ENCODE measurements around the gene BBLN.
"Not testable (repeated sequence)": the region's sequence is repeated elsewhere in the genome, so short reads cannot be mapped to it uniquely, and the experiment has no call there.

The BBLN gene, protein sequence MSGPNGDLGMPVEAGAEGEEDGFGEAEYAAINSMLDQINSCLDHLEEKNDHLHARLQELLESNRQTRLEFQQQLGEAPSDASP

GRCh38 chr9:128159784-128160602, at the start of gene BBLN:
TSS of gene BBLN (plus strand) at chr9:128160265. CDS start at chr9:128160408, 143 bp downstream.
- peak; percentile 87 for DNase-seq

DNA sequence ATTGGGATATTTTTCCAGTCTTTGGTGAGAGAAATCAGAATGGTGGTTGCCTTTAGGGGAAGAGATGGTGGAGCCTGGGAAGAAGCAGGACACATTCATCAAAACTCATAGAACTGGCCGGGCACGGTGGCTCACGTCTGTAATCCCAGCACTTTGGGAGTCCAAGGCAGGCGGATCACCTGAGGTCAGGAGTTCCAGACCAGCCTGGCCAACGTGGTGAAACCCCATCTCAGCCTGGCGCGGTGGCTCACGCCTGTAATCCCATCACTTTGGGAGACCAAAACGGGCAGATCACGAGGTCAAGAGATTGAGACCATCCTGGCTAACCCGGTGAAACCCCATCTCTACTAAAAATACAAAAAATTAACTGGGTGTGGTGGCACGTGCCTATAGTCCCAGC, 48.3 kb upstream of the BBLN start:
- not testable (repeated sequence) for DNase-seq

- DNase-seq, result no peak
Observed at GRCh38 chr9:128113526-128114325, 46.3 kb upstream of the BBLN start.

GRCh38 chr9:128114326-128115186, 45.5 kb upstream of the BBLN start:
- no peak for DNase-seq

GRCh38 chr9:128115187-128116103, 44.6 kb upstream of the BBLN start:
- DNase-seq, result no peak

DNA sequence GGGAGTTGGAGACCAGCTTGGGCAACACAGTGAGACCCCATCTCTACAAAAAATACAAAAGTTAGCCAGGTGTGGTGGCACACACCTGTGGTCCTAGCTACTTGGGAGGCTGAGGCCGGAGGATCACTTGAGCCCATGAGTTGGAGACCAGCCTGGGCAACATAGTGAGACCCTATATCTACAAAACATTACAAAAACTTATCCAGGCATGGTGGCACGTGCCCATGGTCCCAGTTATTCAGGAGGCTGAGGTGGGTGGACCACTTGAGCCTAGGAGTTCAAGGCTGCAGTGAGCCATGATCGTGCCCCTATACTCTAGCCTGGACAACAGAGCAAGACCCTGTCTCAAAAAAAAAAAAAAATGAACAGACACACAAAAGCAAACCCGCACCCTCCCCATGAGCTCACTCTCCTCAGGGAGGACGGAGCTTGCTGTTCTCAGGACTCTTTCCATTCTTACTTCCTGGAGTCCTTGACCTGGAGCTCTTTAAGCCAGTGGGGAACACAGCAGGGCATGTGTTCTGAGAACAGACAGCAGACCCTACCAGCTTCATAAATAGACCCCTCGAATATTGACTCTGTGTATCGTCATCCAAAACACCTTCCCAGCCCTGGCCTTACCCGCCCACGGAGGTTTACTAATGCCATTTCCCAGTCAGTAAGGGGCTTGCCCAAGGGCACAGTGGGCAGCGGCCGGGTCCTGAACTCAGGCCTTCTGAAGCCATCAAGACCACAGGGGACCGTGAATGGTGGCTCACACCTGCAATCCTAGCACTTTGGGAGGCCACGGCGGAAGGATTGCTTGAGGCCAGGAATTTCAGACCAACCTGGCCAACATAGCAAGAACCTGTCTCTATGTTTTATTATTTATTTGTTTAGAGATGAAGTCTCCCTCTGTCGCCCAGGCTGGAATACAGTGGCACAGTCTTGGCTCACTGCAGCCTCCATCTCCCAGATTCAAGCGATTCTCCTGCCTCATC, 43.7 kb upstream of the BBLN start:
- DNase-seq, result no peak

DNA sequence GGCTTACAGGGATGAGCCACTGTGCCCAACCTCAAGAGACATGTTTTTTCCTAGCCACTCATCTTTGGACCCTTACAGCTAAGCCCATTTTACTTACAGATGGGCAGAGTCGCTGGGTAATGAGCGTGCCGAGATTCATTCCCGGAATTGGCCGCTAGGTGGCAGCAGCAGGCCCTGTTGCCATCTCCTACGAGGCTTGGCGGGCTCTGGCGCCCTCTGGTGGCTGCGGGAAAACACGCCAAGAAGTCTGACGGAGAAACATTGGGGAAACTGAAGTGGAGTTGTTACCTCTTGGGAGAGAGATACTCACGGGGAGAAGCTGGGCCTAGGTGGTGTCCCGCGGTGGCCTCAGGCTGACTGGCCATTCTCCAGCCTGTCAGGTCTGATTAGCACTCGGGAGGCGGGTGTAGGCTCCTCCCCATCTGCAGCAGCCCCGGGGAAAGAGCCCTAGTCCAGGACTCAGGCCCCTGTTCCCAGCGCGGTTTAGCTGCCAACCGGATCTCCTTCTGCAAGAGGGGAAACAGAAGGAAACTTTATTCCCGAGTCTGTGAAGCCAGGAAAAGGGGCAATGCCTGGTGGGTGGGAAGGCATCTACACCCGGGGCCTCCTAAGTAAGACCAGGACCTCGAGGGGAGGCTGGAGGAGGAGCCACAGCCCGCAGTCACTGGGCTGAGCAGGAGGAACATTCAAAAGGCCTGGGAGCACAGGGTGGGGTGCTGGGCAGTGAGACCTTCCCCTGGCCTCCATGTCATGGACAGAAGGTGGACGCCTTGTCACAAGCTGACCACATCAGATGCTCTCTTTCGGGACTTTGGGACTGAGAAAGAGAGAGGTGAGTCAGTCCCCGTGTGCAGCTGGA, 42.2 kb upstream of the BBLN start:
- peak; percentile 64 for DNase-seq

DNA sequence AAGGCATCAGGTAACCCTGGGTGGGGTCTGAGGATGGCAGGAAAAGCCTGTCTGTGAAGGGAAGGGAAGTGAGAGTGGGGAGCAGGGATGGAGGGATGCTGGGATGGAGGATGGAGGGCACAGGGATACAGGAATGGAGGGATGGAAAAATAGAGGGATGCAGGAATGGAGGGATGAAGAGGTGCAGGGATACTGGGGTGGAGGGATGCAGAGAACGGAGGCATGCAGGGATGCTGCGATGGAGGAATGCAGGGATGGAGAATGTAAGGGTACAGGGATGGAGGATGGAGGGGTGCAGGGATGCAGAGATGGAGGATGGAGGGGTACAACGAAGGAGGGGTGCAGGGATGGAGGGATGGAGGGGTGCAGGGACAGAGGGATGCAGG, 41.6 kb upstream of the BBLN start:
- DNase-seq, result no peak

- DNase-seq, result no peak
Observed at GRCh38 chr9:128118971-128119665, 40.9 kb upstream of the BBLN start.

DNA sequence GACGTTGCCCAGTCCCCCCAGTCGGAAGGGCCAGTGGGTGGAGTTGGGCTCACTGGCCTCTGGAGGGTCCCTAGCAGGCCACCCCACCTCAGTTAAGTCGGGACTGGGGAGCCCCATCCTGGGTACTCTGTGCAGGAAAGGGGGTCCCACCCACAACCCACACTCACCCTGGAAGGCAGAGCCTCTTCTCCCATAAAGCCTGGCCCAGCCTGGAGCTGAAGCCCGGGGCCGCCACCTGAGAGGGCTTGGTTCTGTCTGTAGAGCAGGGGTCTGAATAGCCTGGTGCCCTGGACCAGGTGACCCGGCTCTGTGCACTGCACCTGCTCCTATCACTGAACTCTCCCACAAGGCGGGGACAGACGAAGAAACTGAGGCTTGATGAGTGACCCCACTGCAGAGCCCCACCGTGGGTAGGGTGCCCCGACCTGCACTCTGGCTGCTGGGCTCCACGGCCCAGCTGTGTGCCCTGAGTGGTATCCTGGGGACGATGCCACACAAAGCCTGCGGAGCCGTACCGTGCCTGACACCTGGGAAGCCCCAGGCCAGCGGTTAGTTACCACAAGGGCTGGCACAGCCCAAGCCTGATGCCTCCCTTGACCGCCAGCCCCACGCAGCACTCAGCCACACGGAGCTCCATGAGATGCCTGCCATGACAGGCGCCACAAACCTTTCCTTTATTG, 39.9 kb upstream of the BBLN start:
- DNase-seq, result no peak

- DNase-seq, result no peak
Observed at GRCh38 chr9:128120741-128121465, 39.2 kb upstream of the BBLN start.

- no peak for DNase-seq
Observed at GRCh38 chr9:128121466-128121810, 38.6 kb upstream of the BBLN start.

DNA sequence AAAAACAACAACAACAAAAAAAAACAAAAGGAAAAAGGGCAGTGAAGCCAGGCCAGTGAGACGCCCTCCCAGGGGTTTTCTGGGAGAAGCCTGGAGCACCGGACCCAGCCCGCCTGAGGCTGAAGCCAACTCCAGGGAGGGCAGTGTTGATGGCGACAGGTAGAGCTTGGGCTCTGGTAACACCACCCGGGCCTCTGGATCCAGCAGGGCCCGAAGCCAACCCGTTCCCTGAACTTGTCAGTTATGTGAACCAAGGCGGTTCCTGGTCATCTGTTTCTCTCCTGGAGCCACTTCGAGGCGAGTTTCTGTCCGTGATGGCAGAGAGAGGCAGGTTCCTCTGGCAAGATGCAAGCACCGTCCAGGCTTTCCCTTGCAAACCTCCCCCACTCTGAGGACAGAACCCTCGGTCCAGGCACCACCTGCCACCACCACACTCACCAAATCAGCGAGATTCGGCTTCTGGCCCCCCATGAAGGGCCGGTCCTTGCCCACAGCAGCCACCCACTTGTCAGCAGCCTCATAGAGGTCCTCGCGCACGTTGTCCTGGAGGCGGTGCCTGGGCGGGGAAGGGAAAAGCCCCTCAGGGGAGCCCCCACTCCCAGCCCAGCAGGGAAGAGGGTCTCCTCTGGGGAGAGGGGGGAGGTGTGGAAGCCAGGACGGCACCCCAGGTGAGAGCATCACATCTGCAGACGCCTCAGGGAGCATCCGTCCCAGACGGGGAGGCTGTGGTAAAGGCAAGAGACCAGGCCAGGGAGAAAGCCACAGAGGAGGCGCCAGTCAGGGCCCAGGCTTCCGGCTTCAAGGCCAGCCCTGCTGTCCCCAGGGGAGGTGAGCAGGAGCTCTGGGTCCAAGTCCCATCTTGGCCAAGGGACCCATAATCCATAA, 37.9 kb upstream of the BBLN start:
- DNase-seq, result no peak

DNA sequence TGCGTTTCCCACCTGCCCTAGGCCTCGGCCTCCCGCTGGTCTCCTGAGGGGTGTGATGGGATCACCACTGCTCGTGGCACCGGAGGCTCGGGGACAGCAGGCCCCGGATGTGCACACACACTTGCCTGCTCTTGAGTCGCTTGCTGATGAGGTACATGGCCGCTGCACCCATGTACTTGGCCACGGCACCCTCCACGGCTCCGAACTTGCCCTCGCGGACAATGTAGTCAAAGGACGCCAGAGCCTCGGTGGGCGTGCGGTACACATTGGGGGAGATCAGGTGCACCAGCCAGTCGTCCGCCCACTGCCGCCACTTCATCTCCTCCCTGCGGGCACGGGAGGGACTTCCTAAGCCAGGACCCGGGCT, 37.3 kb upstream of the BBLN start:
- no peak for DNase-seq

DNA sequence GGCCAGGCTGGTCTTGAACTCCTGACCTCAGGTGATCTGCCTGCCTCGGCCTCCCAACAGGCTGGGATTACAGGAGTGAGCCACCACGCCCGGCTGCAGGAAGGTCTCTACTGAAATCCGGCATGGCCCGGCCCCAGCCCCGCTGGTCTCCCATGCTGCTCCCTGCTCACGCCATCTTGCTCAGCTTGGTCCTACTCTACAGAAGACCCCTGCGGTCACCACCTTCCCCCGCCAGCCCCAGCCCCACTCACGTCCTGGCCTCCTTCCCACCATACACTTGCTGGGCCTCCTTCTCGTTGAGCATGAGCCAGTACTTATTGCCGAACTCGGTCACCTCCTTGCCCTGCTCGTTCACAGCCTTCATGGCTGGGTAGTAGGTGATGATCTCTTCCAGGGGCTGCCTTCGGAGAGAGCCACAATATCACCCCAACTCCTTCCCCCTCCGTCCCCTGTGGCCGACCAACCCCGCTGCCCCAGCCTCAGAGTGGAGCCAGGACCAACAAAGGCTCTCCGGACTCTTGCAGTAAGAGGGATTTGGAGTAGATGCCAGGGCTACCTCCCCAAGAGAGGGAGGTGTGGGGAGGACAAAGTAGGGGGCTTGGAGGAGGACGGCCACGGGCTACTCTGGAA, 36.5 kb upstream of the BBLN start:
- DNase-seq, result no peak

GRCh38 chr9:128124451-128124850, 35.6 kb upstream of the BBLN start:
- no peak for DNase-seq

Measured in HCEC 1CT (cell line).